IPS-15b (cell line): ENCODE data around the gene RNF141.

Source experiments
- H3K27me3 ChIP-seq: one replicate; pipeline ENCODE4 v1.6.1; 2013; ENCODE audit warnings: low read length; ENCODE audit not compliant: control insufficient read depth, insufficient read depth
- H3K36me3 ChIP-seq: one replicate; pipeline ENCODE4 v1.6.1; 2013; ENCODE audit warnings: low read length; ENCODE audit not compliant: control insufficient read depth, insufficient read depth
- H3K4me1 ChIP-seq: one replicate; pipeline ENCODE4 v1.6.1; 2013; ENCODE audit warnings: mild to moderate bottlenecking, low read length; ENCODE audit not compliant: control insufficient read depth, insufficient read depth
- H3K4me3 ChIP-seq: one replicate; pipeline ENCODE4 v1.5.1; 2013; ENCODE audit warnings: low read depth, low read length
- H3K9ac ChIP-seq: one replicate; pipeline ENCODE4 v1.6.1; 2013; ENCODE audit warnings: low read depth, mild to moderate bottlenecking, low read length
- H3K9me3 ChIP-seq: one replicate; pipeline ENCODE4 v1.6.1; 2013; ENCODE audit warnings: mild to moderate bottlenecking, low read length; ENCODE audit not compliant: control insufficient read depth, insufficient read depth

Gene RNF141

GRCh38 chr11:10493041-10493663, 47.8 kb downstream of the RNF141 start:
- no peaks in the 10 kb centered on the region for H3K27me3 ChIP-seq
- no peaks in the 10 kb centered on the region for H3K4me1 ChIP-seq
- no peaks in the 10 kb centered on the region for H3K36me3 ChIP-seq
- H3K4me3 ChIP-seq, result no peak overlapping the region
- H3K9me3 ChIP-seq, result no peaks in the 10 kb centered on the region
- no peak overlapping the region for H3K9ac ChIP-seq

- no peaks in the 10 kb centered on the region for H3K27me3 ChIP-seq
- H3K36me3 ChIP-seq, result no peaks in the 10 kb centered on the region
- no peaks in the 10 kb centered on the region for H3K4me1 ChIP-seq
- no peak overlapping the region for H3K9ac ChIP-seq
- no peak overlapping the region for H3K4me3 ChIP-seq
- no peaks in the 10 kb centered on the region for H3K9me3 ChIP-seq
Observed at GRCh38 chr11:10492084-10492483, 48.9 kb downstream of the RNF141 start.

GRCh38 chr11:10490398-10491241, 50.4 kb downstream of the RNF141 start:
- H3K9ac ChIP-seq, result no peak overlapping the region
- no peaks in the 10 kb centered on the region for H3K27me3 ChIP-seq
- no peaks in the 10 kb centered on the region for H3K4me1 ChIP-seq
- no peaks in the 10 kb centered on the region for H3K9me3 ChIP-seq
- H3K36me3 ChIP-seq, result no peaks in the 10 kb centered on the region
- no peak overlapping the region for H3K4me3 ChIP-seq

- no peak overlapping the region for H3K9ac ChIP-seq
- H3K36me3 ChIP-seq, result no peaks in the 10 kb centered on the region
- H3K4me1 ChIP-seq, result no peaks in the 10 kb centered on the region
- no peaks in the 10 kb centered on the region for H3K9me3 ChIP-seq
- no peaks in the 10 kb centered on the region for H3K27me3 ChIP-seq
- H3K4me3 ChIP-seq, result no peak overlapping the region
Observed at GRCh38 chr11:10490032-10490397, 51.0 kb downstream of the RNF141 start.

- H3K4me1 ChIP-seq, result no peaks in the 10 kb centered on the region
- no peaks in the 10 kb centered on the region for H3K27me3 ChIP-seq
- H3K9me3 ChIP-seq, result no peaks in the 10 kb centered on the region
- H3K4me3 ChIP-seq, result no peak overlapping the region
- no peaks in the 10 kb centered on the region for H3K36me3 ChIP-seq
- no peak overlapping the region for H3K9ac ChIP-seq
Observed at GRCh38 chr11:10488934-10489691, 51.9 kb downstream of the RNF141 start.

GRCh38 chr11:10488121-10488933, 52.7 kb downstream of the RNF141 start:
- H3K27me3 ChIP-seq, result no peaks in the 10 kb centered on the region
- no peaks in the 10 kb centered on the region for H3K4me1 ChIP-seq
- no peak overlapping the region for H3K9ac ChIP-seq
- H3K9me3 ChIP-seq, result no peaks in the 10 kb centered on the region
- H3K4me3 ChIP-seq, result no peak overlapping the region
- H3K36me3 ChIP-seq, result no peaks in the 10 kb centered on the region

GRCh38 chr11:10487002-10487647, 53.9 kb downstream of the RNF141 start:
- no peak overlapping the region for H3K9ac ChIP-seq
- H3K4me1 ChIP-seq, result no peaks in the 10 kb centered on the region
- no peaks in the 10 kb centered on the region for H3K27me3 ChIP-seq
- no peaks in the 10 kb centered on the region for H3K9me3 ChIP-seq
- no peaks in the 10 kb centered on the region for H3K36me3 ChIP-seq
- H3K4me3 ChIP-seq, result no peak overlapping the region

- Histone ChIP-seq H3K9me3 (no peaks in the 10 kb centered on the region), H3K9ac (no peak overlapping the region), H3K27me3 (no peaks in the 10 kb centered on the region), H3K4me3 (no peak overlapping the region), H3K4me1 (no peaks in the 10 kb centered on the region), H3K36me3 (no peaks in the 10 kb centered on the region)
Observed at GRCh38 chr11:10486161-10486840, 54.7 kb downstream of the RNF141 start.

- Histone ChIP-seq H3K36me3 (no peaks in the 10 kb centered on the region), H3K27me3 (no peaks in the 10 kb centered on the region), H3K9me3 (no peaks in the 10 kb centered on the region), H3K4me1 (no peaks in the 10 kb centered on the region), H3K4me3 (no peak overlapping the region), H3K9ac (no peak overlapping the region)
Observed at GRCh38 chr11:10485646-10486045, 55.3 kb downstream of the RNF141 start.

- no peak overlapping the region for H3K9ac ChIP-seq
- H3K9me3 ChIP-seq, result no peaks in the 10 kb centered on the region
- H3K27me3 ChIP-seq, result no peaks in the 10 kb centered on the region
- H3K36me3 ChIP-seq, result no peaks in the 10 kb centered on the region
- no peaks in the 10 kb centered on the region for H3K4me1 ChIP-seq
- no peak overlapping the region for H3K4me3 ChIP-seq
Observed at GRCh38 chr11:10484461-10485180, 56.4 kb downstream of the RNF141 start.
